ENCODE data around the gene DRAM2.

DNA sequence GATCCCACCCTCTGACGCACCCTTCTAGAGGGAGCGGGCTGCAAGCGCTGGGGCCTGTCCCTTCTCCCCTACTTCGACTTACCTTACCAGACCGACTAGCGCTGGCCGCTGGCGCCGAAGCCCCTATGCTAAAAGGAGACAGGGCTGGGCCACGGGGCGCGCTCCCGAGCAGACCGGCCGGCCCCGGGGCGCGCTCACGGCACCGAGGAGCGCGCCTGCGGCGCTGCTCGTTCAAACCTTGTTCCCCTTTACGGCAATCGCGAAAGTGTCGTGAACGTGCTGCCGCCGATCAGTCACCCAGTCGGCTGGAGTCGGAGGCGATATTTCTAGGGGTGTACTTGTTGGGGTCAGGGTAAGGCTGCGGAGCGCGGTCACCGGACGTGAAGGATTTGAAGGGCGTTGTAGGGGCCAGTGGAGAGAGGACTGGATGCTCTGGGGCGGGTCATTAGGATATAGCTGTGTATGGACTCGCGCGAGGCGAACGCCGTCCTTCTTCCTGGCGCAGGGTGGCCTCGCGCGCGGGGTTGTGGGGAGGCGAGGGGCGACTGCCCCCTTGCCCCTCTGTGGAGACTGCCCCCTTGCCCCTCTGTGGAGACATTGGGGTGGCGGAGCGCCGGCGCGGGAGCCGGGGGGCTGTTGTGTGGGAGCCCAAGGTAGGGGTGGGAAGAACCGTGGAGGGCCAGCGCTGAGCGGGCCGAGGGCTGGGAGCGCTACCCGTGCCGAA is at the start of gene DRAM2, which contains the start of gene CEPT1:
- TF ChIP-seq ZNF302 (tag by site-specific recombination; IDR thresholded peaks at IDR 0.05; ENCODE audit: low read depth) (no peak), ZNF624 (tag by site-specific recombination; IDR thresholded peaks at IDR 0.05) (no peak), ZNF248 (tag by site-specific recombination; IDR thresholded peaks at IDR 0.05) (no peak), ZNF121 (tag by site-specific recombination; IDR thresholded peaks at IDR 0.05) (0 out of 2 replicates have a peak, but pooled peaks have one; percentile 47), ZNF530 (tag by site-specific recombination; IDR thresholded peaks at IDR 0.05; ENCODE audit: low read depth) (no peak)
- TF ChIP-seq, protein P1, sequence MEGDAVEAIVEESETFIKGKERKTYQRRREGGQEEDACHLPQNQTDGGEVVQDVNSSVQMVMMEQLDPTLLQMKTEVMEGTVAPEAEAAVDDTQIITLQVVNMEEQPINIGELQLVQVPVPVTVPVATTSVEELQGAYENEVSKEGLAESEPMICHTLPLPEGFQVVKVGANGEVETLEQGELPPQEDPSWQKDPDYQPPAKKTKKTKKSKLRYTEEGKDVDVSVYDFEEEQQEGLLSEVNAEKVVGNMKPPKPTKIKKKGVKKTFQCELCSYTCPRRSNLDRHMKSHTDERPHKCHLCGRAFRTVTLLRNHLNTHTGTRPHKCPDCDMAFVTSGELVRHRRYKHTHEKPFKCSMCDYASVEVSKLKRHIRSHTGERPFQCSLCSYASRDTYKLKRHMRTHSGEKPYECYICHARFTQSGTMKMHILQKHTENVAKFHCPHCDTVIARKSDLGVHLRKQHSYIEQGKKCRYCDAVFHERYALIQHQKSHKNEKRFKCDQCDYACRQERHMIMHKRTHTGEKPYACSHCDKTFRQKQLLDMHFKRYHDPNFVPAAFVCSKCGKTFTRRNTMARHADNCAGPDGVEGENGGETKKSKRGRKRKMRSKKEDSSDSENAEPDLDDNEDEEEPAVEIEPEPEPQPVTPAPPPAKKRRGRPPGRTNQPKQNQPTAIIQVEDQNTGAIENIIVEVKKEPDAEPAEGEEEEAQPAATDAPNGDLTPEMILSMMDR (tag by site-specific recombination; IDR thresholded peaks at IDR 0.05), result peak; percentile 73
- TF ChIP-seq, protein P2, sequence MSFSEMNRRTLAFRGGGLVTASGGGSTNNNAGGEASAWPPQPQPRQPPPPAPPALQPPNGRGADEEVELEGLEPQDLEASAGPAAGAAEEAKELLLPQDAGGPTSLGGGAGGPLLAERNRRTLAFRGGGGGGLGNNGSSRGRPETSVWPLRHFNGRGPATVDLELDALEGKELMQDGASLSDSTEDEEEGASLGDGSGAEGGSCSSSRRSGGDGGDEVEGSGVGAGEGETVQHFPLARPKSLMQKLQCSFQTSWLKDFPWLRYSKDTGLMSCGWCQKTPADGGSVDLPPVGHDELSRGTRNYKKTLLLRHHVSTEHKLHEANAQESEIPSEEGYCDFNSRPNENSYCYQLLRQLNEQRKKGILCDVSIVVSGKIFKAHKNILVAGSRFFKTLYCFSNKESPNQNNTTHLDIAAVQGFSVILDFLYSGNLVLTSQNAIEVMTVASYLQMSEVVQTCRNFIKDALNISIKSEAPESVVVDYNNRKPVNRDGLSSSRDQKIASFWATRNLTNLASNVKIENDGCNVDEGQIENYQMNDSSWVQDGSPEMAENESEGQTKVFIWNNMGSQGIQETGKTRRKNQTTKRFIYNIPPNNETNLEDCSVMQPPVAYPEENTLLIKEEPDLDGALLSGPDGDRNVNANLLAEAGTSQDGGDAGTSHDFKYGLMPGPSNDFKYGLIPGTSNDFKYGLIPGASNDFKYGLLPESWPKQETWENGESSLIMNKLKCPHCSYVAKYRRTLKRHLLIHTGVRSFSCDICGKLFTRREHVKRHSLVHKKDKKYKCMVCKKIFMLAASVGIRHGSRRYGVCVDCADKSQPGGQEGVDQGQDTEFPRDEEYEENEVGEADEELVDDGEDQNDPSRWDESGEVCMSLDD (tag by site-specific recombination; IDR thresholded peaks at IDR 0.05), result peak; percentile 84; the same call in 1 of the 2 replicates

Data from HEK293 (cell line).